Posterior vena cava (tissue), 2 donors: ENCODE measurements around the gene DISP1. TPM values are rescaled to one million over a fixed set of nuclear protein-coding genes. Genes with fewer than 3 reads are reported as not detected.
"Not testable (repeated sequence)": the region's sequence is repeated elsewhere in the genome, so short reads cannot be mapped to it uniquely, and the experiment has no call there.

Experiments
- DNase-seq: peaks from one replicate; pipeline ENCODE4 v3.0.0-alpha.2; 2020; ENCODE audit warnings: low spot score
- intact Hi-C, 2 donors: fragments of 100-400 bp; cut with DNase I; formaldehyde crosslinking; loops; one replicate each; pipeline versions ENCODE4 v1.14.1 to v1.14.2; 2022 to 2023
- total RNA-seq, 2 donors: library from RNA; stranded (reverse); fragmentation: NEBNext Ultra II Directional; extraction: Animal tissue kit (Norgen Biotek cat#: 25700); gene quantifications; one replicate each; pipeline ENCODE4 v1.2.1, GENCODE V29; 2021
- donor health status: DM: yes; HTN: yes; CAD: no.
- donor health status: DM: yes; HTN: yes; CAD: no.

Gene DISP1
- total RNA-seq, 2 donors from 2014 or later: 8.0 to 8.8 TPM

DNA sequence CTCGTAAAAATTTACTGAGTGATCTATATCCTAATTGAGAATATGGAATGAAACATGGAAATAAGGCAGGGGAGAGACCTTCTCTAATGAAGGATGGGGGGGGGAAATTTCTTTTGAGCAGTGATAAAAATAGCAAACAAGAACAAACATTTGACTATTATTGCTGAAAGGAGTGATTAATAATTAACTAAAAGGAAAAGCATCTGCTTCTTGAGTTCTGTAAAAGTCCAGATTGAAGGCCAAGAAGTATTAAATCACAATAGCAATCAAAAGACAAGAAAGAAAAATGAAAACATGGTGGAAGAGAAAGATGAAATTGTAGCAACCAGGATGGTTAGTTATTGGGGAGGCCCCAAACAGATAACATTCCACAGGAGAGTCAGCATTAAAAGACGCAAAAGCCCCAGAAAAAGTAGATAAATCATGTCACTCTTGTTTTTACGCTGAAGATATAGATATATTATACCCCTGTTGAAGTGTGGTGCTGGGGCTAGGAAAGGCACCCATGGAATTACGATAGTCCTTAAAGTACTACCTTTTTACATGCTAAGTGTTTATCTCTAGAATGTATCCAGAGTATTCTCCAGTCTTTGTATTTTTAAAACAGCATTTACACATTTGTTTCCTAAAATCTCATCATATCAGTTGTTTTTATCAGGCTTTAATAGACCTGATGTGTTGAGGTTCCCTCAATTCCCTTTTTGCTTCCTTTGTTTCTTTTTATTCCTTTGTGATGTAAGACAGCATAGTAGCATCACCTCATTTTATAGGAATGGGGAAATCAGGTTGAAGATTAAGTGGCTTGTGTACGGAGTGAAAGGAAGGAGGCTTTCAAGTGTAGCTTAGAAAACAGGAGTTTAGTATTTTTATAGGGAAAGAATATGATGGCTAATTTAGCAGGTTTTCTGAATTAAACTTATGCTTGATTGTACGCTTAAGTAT lies 28.9 kb downstream of the DISP1 start:
- DNase-seq: no peak
- intact Hi-C loops: no loop called here

DNA sequence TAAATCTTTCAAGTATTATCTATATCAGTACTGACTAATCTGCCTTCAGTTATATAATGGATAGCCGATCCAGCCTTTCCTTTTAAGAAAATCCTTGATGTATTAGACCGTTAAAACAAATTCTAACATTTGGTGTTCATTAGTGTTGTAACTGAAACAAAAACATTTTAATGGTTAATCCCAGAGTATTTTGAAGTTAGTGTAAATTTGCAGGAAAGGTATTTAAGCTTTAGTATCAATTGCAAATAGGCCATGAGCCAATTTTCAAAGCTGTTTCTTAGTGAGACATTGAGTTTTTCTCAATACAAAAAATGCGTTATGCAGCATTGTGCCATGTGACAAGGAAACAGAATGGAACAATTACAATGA lies 29.6 kb downstream of the DISP1 start:
- intact Hi-C loops: no loop called here
- DNase-seq: no peak

DNA sequence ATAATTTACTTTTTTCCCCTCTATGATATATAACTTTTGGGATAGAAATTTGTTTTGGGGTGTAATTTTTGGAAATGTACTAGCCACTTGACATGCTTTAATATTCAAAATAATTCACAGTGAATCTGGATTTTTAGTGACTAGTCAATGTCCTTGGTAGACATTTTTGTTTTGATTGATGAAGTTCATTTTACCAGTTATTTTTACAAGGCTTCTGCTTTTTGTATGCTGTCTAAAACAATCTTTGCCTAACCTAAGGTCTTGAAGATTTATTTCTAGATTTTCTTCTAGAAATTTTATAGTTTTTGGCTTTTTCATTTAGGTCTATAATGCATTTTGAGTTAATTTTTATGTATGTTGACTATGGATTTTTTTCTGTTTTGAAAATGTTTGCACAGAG lies 30.9 kb downstream of the DISP1 start:
- intact Hi-C loops: no loop called here
- DNase-seq: no peak

DNA sequence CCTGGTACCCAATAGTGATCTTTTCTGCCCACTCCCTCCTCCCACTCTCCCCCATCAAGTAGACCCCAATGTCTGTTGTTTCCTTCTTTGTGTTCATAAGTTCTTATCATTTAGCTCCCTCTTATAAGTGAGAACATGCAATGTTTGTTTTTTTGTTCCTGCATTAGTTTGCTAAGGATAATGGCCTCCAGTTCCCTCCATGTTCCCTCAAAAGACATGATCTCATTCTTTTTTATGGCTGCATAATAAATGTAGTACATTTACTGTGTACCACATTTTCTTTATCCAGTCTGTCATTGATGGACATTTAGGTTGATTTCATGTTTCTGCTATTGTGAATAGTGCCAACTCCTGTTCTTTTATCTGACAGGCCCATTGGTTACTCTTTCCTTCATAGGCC lies 35.7 kb downstream of the DISP1 start:
- DNase-seq, intact Hi-C loops: not testable (repeated sequence)

DNA sequence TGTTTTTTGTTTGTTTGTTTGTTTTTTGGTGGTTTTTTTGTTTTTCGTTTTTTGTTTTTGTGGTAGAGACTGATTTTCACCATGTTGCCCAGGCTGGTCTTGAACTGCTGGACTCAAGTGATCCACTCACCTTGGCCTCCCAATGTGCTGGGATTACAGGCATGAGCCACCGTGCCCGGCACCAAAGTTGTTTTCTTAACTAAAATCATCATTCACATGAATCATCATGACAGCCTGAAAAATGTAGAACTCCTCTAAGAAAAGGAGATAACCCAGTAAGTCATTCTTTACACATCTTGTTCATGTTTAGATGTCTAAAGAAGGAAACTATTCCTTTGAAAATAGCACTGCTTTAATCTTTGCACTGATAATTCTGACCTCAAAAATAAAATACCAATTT lies 37.5 kb downstream of the DISP1 start:
- DNase-seq: no peak
- intact Hi-C loops: no loop called here

DNA sequence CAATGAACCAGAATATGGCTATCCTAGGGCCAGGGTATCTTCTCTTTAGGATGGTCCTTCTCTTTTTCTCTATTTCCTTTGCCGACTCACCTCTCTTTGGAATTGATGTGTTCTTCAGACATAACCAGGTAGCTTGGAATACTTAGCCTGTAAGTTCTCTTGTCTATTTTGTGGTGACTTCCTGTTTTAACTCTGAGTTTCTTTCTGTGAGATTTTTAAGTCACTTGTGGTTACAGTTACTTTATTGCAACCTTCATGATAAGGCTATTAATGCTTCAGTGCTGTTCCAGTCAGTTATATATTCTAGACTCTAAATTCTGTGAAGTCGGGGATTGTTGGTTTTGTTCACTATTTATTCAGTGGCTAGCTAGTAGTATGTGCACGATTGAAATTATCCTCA lies 46.2 kb downstream of the DISP1 start:
- DNase-seq: no peak

More for the DNA sequence above, 46.2 kb downstream of the DISP1 start:
- intact Hi-C loops: loop anchor here in 1 of 2 donors (10.0 kb wide), 1 partner anchor 876 kb away; no protein-coding TSS in a partner anchor

Other genes with a start within 250 kb of the DISP1 start
- 1 to 10 TPM; 6.1 to 9.0 TPM for gene TAF1A, start 225.1 kb upstream of the DISP1 start, total RNA-seq
- 10 to 100 TPM; 60.9 to 63.0 TPM for gene MIA3, start 196.9 kb upstream of the DISP1 start, total RNA-seq
- 100 to 1,000 TPM; 106 to 136 TPM for gene AIDA, start 102.5 kb upstream of the DISP1 start, total RNA-seq
- gene BROX, start 102.5 kb upstream of the DISP1 start, total RNA-seq: 10 to 100 TPM; 33.3 to 34.7 TPM
- not detected for gene FAM177B, start 77.8 kb upstream of the DISP1 start, total RNA-seq